ENCODE results near the gene MLLT10.
"Not testable (repeated sequence)": the region's sequence is repeated elsewhere in the genome, so short reads cannot be mapped to it uniquely, and the experiment has no call there.

MLLT10 gene

GRCh38 chr10:21534604-21535493 is 817 bp downstream of the MLLT10 start:
- TF ChIP-seq CTCF (conservative IDR thresholded peaks at IDR 0.05; ENCODE audit: low read depth, low read length), result peak; percentile 11
- DNase-seq (ENCODE audit: low read depth), result peak; percentile 59
- peak overlapping the region; percentile 76 for H3K4me3 ChIP-seq (ENCODE audit: low read depth, low read length)

GRCh38 chr10:21535494-21535965 is 1.5 kb downstream of the MLLT10 start:
- TF ChIP-seq CTCF (conservative IDR thresholded peaks at IDR 0.05; ENCODE audit: low read depth, low read length), result no peak
- DNase-seq (ENCODE audit: low read depth), result no peak
- peak overlapping the region; percentile 76 for H3K4me3 ChIP-seq (ENCODE audit: low read depth, low read length)

- not testable (repeated sequence) for DNase-seq (ENCODE audit: low read depth)
- H3K4me3 ChIP-seq (ENCODE audit: low read depth, low read length), result peak overlapping the region; percentile 76
Observed at GRCh38 chr10:21535976-21536375, 1.9 kb downstream of the MLLT10 start.

GRCh38 chr10:21536874-21537273 is 2.8 kb downstream of the MLLT10 start:
- no peak for TF ChIP-seq CTCF (conservative IDR thresholded peaks at IDR 0.05; ENCODE audit: low read depth, low read length)
- no peak overlapping the region for H3K4me3 ChIP-seq (ENCODE audit: low read depth, low read length)
- no peak for DNase-seq (ENCODE audit: low read depth)

- not testable (repeated sequence) for H3K4me3 ChIP-seq (ENCODE audit: low read depth, low read length); DNase-seq (ENCODE audit: low read depth)
Observed at GRCh38 chr10:21540701-21541100, 6.7 kb downstream of the MLLT10 start.

GRCh38 chr10:21547246-21547645 is 13.2 kb downstream of the MLLT10 start:
- no peak overlapping the region for H3K4me3 ChIP-seq (ENCODE audit: low read depth, low read length)
- TF ChIP-seq CTCF (conservative IDR thresholded peaks at IDR 0.05; ENCODE audit: low read depth, low read length), result no peak

GRCh38 chr10:21552638-21553037 is 18.6 kb downstream of the MLLT10 start:
- DNase-seq (ENCODE audit: low read depth), result no peak
- no peak for TF ChIP-seq CTCF (conservative IDR thresholded peaks at IDR 0.05; ENCODE audit: low read depth, low read length)
- H3K4me3 ChIP-seq (ENCODE audit: low read depth, low read length), result no peak overlapping the region

More at GRCh38 chr10:21547246-21547645, 13.2 kb downstream of the MLLT10 start:
- DNase-seq (ENCODE audit: low read depth), result no peak

- no peak overlapping the region for H3K4me3 ChIP-seq (ENCODE audit: low read depth, low read length)
- no peak for TF ChIP-seq CTCF (conservative IDR thresholded peaks at IDR 0.05; ENCODE audit: low read depth, low read length)
- DNase-seq (ENCODE audit: low read depth), result no peak
Observed at GRCh38 chr10:21556527-21556926, 22.5 kb downstream of the MLLT10 start.

- not testable (repeated sequence) for H3K4me3 ChIP-seq (ENCODE audit: low read depth, low read length)
Observed at GRCh38 chr10:21558984-21559383, 25.0 kb downstream of the MLLT10 start.

More at GRCh38 chr10:21558984-21559383, 25.0 kb downstream of the MLLT10 start:
- DNase-seq (ENCODE audit: low read depth), result not testable (repeated sequence)

Measured in choroid plexus epithelial cell (primary cell).